DND-41 (cell line): ENCODE results near the gene ZMIZ1.

Source experiments
- CTCF ChIP-seq: IDR thresholded peaks from 2 replicates; pipeline ENCODE4 v1.5.1; 2012; ENCODE audit warnings: borderline replicate concordance, low read length, moderate library complexity, mild to moderate bottlenecking; ENCODE audit not compliant: poor library complexity, severe bottlenecking; ENCODE audit errors: extremely low read depth
- EZH2 ChIP-seq: IDR thresholded peaks from 3 replicates; pipeline ENCODE4 v1.6.1; 2012; ENCODE audit warnings: borderline replicate concordance, low read depth, mild to moderate bottlenecking, moderate library complexity, low read length, inconsistent platforms; ENCODE audit not compliant: severe bottlenecking

- TF ChIP-seq CTCF (no peak), EZH2 (no peak)
Observed at GRCh38 chr10:79106256-79107050, 37.7 kb downstream of the ZMIZ1 start.
